ENCODE data around the gene PGRMC1.
"Not testable (repeated sequence)": the region's sequence is repeated elsewhere in the genome, so short reads cannot be mapped to it uniquely, and the experiment has no call there.

PGRMC1 gene

GRCh38 chrX:119235872-119236622 is at the start of gene PGRMC1:
TSS of gene PGRMC1 (plus strand) at chrX:119236285. CDS start at chrX:119236364, 79 bp downstream.
- peak; percentile 60 for DNase-seq

GRCh38 chrX:119186763-119187162 is 49.3 kb upstream of the PGRMC1 start:
- no peak for DNase-seq

- DNase-seq = no peak
Observed at GRCh38 chrX:119187298-119187697, 48.8 kb upstream of the PGRMC1 start.

GRCh38 chrX:119189115-119189514 is 47.0 kb upstream of the PGRMC1 start:
- no peak for DNase-seq

- no peak for DNase-seq
Observed at GRCh38 chrX:119189595-119189994, 46.5 kb upstream of the PGRMC1 start.

GRCh38 chrX:119190091-119190681 is 45.9 kb upstream of the PGRMC1 start:
- DNase-seq = no peak

- DNase-seq = no peak
Observed at GRCh38 chrX:119190831-119191230, 45.3 kb upstream of the PGRMC1 start.

GRCh38 chrX:119194621-119195020 is 41.5 kb upstream of the PGRMC1 start:
- no peak for DNase-seq

- no peak for DNase-seq
Observed at GRCh38 chrX:119201570-119201969, 34.5 kb upstream of the PGRMC1 start.

- DNase-seq = no peak
Observed at GRCh38 chrX:119206203-119206602, 29.9 kb upstream of the PGRMC1 start.

- not testable (repeated sequence) for DNase-seq
Observed at GRCh38 chrX:119207483-119207882, 28.6 kb upstream of the PGRMC1 start.

- no peak for DNase-seq
Observed at GRCh38 chrX:119208401-119209057, 27.6 kb upstream of the PGRMC1 start.

- not testable (repeated sequence) for DNase-seq
Observed at GRCh38 chrX:119210931-119211648, 25.0 kb upstream of the PGRMC1 start.

- no peak for DNase-seq
Observed at GRCh38 chrX:119211649-119212014, 24.5 kb upstream of the PGRMC1 start.

- DNase-seq = no peak
Observed at GRCh38 chrX:119218198-119218597, 17.9 kb upstream of the PGRMC1 start.

GRCh38 chrX:119222932-119223331 is 13.2 kb upstream of the PGRMC1 start:
- no peak for DNase-seq

GRCh38 chrX:119223783-119224182 is 12.3 kb upstream of the PGRMC1 start:
- no peak for DNase-seq

GRCh38 chrX:119226446-119226845 is 9.6 kb upstream of the PGRMC1 start:
- DNase-seq = no peak

GRCh38 chrX:119228512-119229252 is 7.4 kb upstream of the PGRMC1 start:
- no peak for DNase-seq

GRCh38 chrX:119229253-119229615 is 6.9 kb upstream of the PGRMC1 start:
- no peak for DNase-seq

GRCh38 chrX:119230850-119231249 is 5.2 kb upstream of the PGRMC1 start:
- DNase-seq = no peak

GRCh38 chrX:119231936-119232445 is 4.1 kb upstream of the PGRMC1 start:
- no peak for DNase-seq

Measured in NCI-H2171 (cell line).